K562 (cell line): ENCODE measurements around the gene MUC5B. TPM values are rescaled to one million over a fixed set of nuclear protein-coding genes. Genes with fewer than 3 reads are reported as not detected.

ENCODE experiments used
- ATF1 ChIP-seq, 2 experiments: fragments of 450-650 bp in 1 of 2; IDR thresholded peaks; 2 replicates each; pipeline ENCODE4 v1.6.1; 2016; ENCODE audit warnings: missing compliant biosample characterization in 1 of 2, missing genetic modification characterization in 1 of 2
- BRCA1 ChIP-seq, 2 experiments: fragments of 450-650 bp in 1 of 2; sonication (generic) in 1 of 2; formaldehyde crosslinking in 1 of 2; IDR thresholded peaks; 2 replicates each; pipeline versions ENCODE4 v1.5.0 to v1.6.1; 2017 to 2020; ENCODE audit warnings: mild to moderate bottlenecking in 1 of 2, missing genetic modification reagents in 1 of 2
- EHMT2 ChIP-seq: fragments of 450-650 bp; IDR thresholded peaks from 2 replicates; pipeline ENCODE4 v1.6.1; 2018; ENCODE audit warnings: antibody characterized with exemption
- ELK1 ChIP-seq: sonication (generic); formaldehyde crosslinking; IDR thresholded peaks from 2 replicates; pipeline ENCODE4 v1.8.1; 2022; ENCODE audit warnings: missing genetic modification reagents
- GTF3C2 ChIP-seq: IDR thresholded peaks from 3 replicates; pipeline ENCODE4 v1.6.1; 2011; ENCODE audit warnings: borderline replicate concordance, mild to moderate bottlenecking, moderate library complexity; ENCODE audit not compliant: insufficient read length; ENCODE audit errors: extremely low read depth
- HDAC8 ChIP-seq: fragments of 450-650 bp; IDR thresholded peaks from 2 replicates; pipeline ENCODE4 v1.6.1; 2016; ENCODE audit warnings: mild to moderate bottlenecking, missing genetic modification characterization, moderate library complexity, missing compliant biosample characterization
- HNRNPUL1 ChIP-seq: fragments of 200-400 bp; formaldehyde crosslinking; IDR thresholded peaks from 2 replicates; pipeline ENCODE4 v1.6.1; 2017; ENCODE audit warnings: low read length
- IRF2 ChIP-seq: sonication (generic); formaldehyde crosslinking; IDR thresholded peaks from 2 replicates; pipeline ENCODE4 v1.8.1; 2022; ENCODE audit warnings: mild to moderate bottlenecking, missing genetic modification reagents
- MYC ChIP-seq, 2 experiments: fragments of 250-450 bp in 1 of 2; sonication (Bioruptor Pico) in 1 of 2; IDR thresholded peaks; 2 replicates each; pipeline versions ENCODE4 v1.5.1 to v1.6.1; 2012 to 2021; ENCODE audit warnings: low read depth in 2 of 2, borderline replicate concordance in 1 of 2, improper control_type of control experiment in 1 of 2, low read length in 1 of 2, mild to moderate bottlenecking in 1 of 2, moderate library complexity in 1 of 2
- POLR2H ChIP-seq: IDR thresholded peaks from 2 replicates; pipeline ENCODE4 v1.6.1; 2016; ENCODE audit warnings: missing genetic modification characterization, low read depth, mild to moderate bottlenecking, control low read depth, missing compliant biosample characterization, moderate library complexity
- PRMT5 ChIP-seq: sonication (generic); formaldehyde crosslinking; IDR thresholded peaks from 2 replicates; pipeline ENCODE4 v1.5.0; 2020; ENCODE audit warnings: missing genetic modification reagents
- SMC3 ChIP-seq: conservative IDR thresholded peaks from 2 replicates; pipeline ENCODE4 v1.6.1; 2011; ENCODE audit warnings: low read depth, low read length, improper control_type of control experiment; ENCODE audit not compliant: insufficient read depth
- TRIM28 ChIP-seq: fragments of 450-650 bp; IDR thresholded peaks from 2 replicates; pipeline ENCODE4 v1.6.1; 2017
- XRCC4 ChIP-seq: IDR thresholded peaks from one replicate; pipeline ENCODE4 v1.6.1; 2011; ENCODE audit not compliant: insufficient read depth, insufficient read length; ENCODE audit errors: extremely low read depth
- ZFPM2 ChIP-seq: fragments of 250-450 bp; sonication (Bioruptor Pico); IDR thresholded peaks from 2 replicates; pipeline ENCODE4 v1.5.1; 2022; ENCODE audit warnings: mild to moderate bottlenecking
- ZNF184 ChIP-seq: sonication (generic); formaldehyde crosslinking; IDR thresholded peaks from 2 replicates; pipeline ENCODE4 v1.5.0; 2020; ENCODE audit warnings: missing genetic modification reagents
- ZNF316 ChIP-seq: fragments of 450-650 bp; IDR thresholded peaks from 2 replicates; pipeline ENCODE4 v1.6.1; 2016
- polyA plus RNA-seq, 8 experiments: library from polyadenylated mRNA; depleted of rRNA in 4 of 8; stranded (reverse) in 5 of 8; unstranded in 3 of 8; fragments of >200 nt; fragmentation: Nextera tagmentation in 2 of 8; fragmentation: Illumina TruSeq in 1 of 8; extraction: Ambion mirVana in 2 of 8; extraction: Trizol in 1 of 8; gene quantifications; 2 replicates each; pipeline versions ENCODE4 v1.2.1 to v1.2.3, GENCODE V29; 2011 to 2014; ENCODE audit warnings: inconsistent platforms in 1 of 8, missing spikeins in 1 of 8
- total RNA-seq, 7 experiments: library from RNA; depleted of rRNA in 6 of 7; stranded (reverse); fragments of >200 nt in 6 of 7; fragmentation: Illumina TruSeq in 2 of 7; extraction: Trizol in 2 of 7; gene quantifications; 2 replicates each; pipeline versions ENCODE4 v1.2.1 to v1.2.3, GENCODE V29; 2011 to 2021; ENCODE audit warnings: low replicate concordance in 1 of 7
- TF ChIP-seq, protein P1 (sequence below): fragments of 150-350 bp; conservative IDR thresholded peaks from 2 replicates; pipeline ENCODE4 v1.6.1; 2014; ENCODE audit warnings: low read length
- TF ChIP-seq, protein P2 (sequence below): fragments of 250-450 bp; sonication (Bioruptor Pico); IDR thresholded peaks from 2 replicates; pipeline ENCODE4 v1.5.0; 2020; ENCODE audit warnings: mild to moderate bottlenecking

The MUC5B gene
- total and polyA plus RNA-seq, 9 of the 15 experiments (the other 6 are each of a cell fraction or from before 2014, with no cell fraction given) = 0.04 to 0.95 TPM; not detected in 7

GRCh38 chr11:1202776-1203504 is 19.9 kb upstream of the MUC5B start (continued):
- TF ChIP-seq PRMT5 (CRISPR knock-in tag) = no peak
- no peak for TF ChIP-seq ZFPM2
- TF ChIP-seq TRIM28 = no peak
- TF ChIP-seq, protein P1, sequence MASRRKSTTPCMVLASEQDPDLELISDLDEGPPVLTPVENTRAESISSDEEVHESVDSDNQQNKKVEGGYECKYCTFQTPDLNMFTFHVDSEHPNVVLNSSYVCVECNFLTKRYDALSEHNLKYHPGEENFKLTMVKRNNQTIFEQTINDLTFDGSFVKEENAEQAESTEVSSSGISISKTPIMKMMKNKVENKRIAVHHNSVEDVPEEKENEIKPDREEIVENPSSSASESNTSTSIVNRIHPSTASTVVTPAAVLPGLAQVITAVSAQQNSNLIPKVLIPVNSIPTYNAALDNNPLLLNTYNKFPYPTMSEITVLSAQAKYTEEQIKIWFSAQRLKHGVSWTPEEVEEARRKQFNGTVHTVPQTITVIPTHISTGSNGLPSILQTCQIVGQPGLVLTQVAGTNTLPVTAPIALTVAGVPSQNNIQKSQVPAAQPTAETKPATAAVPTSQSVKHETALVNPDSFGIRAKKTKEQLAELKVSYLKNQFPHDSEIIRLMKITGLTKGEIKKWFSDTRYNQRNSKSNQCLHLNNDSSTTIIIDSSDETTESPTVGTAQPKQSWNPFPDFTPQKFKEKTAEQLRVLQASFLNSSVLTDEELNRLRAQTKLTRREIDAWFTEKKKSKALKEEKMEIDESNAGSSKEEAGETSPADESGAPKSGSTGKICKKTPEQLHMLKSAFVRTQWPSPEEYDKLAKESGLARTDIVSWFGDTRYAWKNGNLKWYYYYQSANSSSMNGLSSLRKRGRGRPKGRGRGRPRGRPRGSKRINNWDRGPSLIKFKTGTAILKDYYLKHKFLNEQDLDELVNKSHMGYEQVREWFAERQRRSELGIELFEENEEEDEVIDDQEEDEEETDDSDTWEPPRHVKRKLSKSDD = no peak
- TF ChIP-seq ZNF316 = no peak
- no peak for TF ChIP-seq POLR2H
- no peak for TF ChIP-seq GTF3C2
- no peak for TF ChIP-seq ATF1 (CRISPR knock-in tag; IDR thresholded peaks at IDR 0.05)
- TF ChIP-seq ATF1 (tag; IDR thresholded peaks at IDR 0.05) = no peak
- TF ChIP-seq ELK1 = no peak
- no peak for TF ChIP-seq ZNF184 (CRISPR knock-in tag)
- no peak for TF ChIP-seq HNRNPUL1
- TF ChIP-seq EHMT2 = no peak
- TF ChIP-seq SMC3 = peak; percentile 85
- TF ChIP-seq IRF2 (CRISPR knock-in tag) = no peak
- TF ChIP-seq HDAC8 (tag) = no peak
- TF ChIP-seq, protein P2, sequence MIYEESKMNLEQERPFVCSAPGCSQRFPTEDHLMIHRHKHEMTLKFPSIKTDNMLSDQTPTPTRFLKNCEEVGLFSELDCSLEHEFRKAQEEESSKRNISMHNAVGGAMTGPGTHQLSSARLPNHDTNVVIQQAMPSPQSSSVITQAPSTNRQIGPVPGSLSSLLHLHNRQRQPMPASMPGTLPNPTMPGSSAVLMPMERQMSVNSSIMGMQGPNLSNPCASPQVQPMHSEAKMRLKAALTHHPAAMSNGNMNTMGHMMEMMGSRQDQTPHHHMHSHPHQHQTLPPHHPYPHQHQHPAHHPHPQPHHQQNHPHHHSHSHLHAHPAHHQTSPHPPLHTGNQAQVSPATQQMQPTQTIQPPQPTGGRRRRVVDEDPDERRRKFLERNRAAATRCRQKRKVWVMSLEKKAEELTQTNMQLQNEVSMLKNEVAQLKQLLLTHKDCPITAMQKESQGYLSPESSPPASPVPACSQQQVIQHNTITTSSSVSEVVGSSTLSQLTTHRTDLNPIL (CRISPR knock-in tag) = no peak
- TF ChIP-seq XRCC4 = no peak
- TF ChIP-seq MYC (IDR thresholded peaks at IDR 0.05; ENCODE audit: low read depth, low read length) = no peak
- no peak for TF ChIP-seq MYC (CRISPR knock-in tag; IDR thresholded peaks at IDR 0.05; ENCODE audit: borderline replicate concordance, low read depth)
- no peak for TF ChIP-seq BRCA1 (IDR thresholded peaks at IDR 0.05)
- no peak for TF ChIP-seq BRCA1 (CRISPR knock-in tag; IDR thresholded peaks at IDR 0.05)
